LNCaP clone FGC (cell line): Measurements from ENCODE around the gene GPC6.

Experiments
- DNase-seq: peaks from one replicate; pipeline ENCODE4 v3.0.0-alpha.2; 2011; ENCODE audit warnings: low read depth
- H3K4me3 ChIP-seq: 2 replicates; pipeline ENCODE4 v1.5.1; 2011; ENCODE audit warnings: mild to moderate bottlenecking, low read depth, low read length, control low read depth
- CTCF ChIP-seq: IDR thresholded peaks from 2 replicates; pipeline ENCODE4 v1.5.1; 2012; ENCODE audit warnings: mild to moderate bottlenecking; ENCODE audit not compliant: control insufficient read depth, insufficient read depth; ENCODE audit errors: extremely low read depth

Gene GPC6

GRCh38 chr13:93805736-93806135 is 579.1 kb downstream of the GPC6 start:
- TF ChIP-seq CTCF, result no peak
- no peak overlapping the region for H3K4me3 ChIP-seq
- DNase-seq, result no peak

- TF ChIP-seq CTCF, result no peak
- no peak overlapping the region for H3K4me3 ChIP-seq
- no peak for DNase-seq
Observed at GRCh38 chr13:93806861-93807260, 580.3 kb downstream of the GPC6 start.

GRCh38 chr13:93810264-93810663 is 583.7 kb downstream of the GPC6 start:
- no peak for DNase-seq
- no peak for TF ChIP-seq CTCF
- no peak overlapping the region for H3K4me3 ChIP-seq

- TF ChIP-seq CTCF, result no peak
- no peak overlapping the region for H3K4me3 ChIP-seq
Observed at GRCh38 chr13:93811071-93811737, 584.6 kb downstream of the GPC6 start.

GRCh38 chr13:93811738-93812112 is 585.1 kb downstream of the GPC6 start:
- TF ChIP-seq CTCF, result no peak
- H3K4me3 ChIP-seq, result no peak overlapping the region
- DNase-seq, result no peak

More at GRCh38 chr13:93811071-93811737, 584.6 kb downstream of the GPC6 start:
- no peak for DNase-seq

- no peak for DNase-seq
- H3K4me3 ChIP-seq, result no peak overlapping the region
- TF ChIP-seq CTCF, result no peak
Observed at GRCh38 chr13:93814658-93815057, 588.1 kb downstream of the GPC6 start.

GRCh38 chr13:93818345-93818744 is 591.7 kb downstream of the GPC6 start:
- no peak overlapping the region for H3K4me3 ChIP-seq
- no peak for DNase-seq
- TF ChIP-seq CTCF, result no peak
